Skeletal muscle cell (primary cell): ENCODE data around the gene LRRC25.
"Not testable (repeated sequence)": the region's sequence is repeated elsewhere in the genome, so short reads cannot be mapped to it uniquely, and the experiment has no call there.

Experiments used
- DNase-seq: peaks from one replicate; pipeline ENCODE4 v3.0.0-alpha.2; 2010; ENCODE audit warnings: low read depth
- H3K4me3 ChIP-seq: 2 replicates; pipeline ENCODE4 v1.5.1; 2011; ENCODE audit warnings: low read depth, mild to moderate bottlenecking, control low read depth, low read length, moderate library complexity

LRRC25 gene

DNA sequence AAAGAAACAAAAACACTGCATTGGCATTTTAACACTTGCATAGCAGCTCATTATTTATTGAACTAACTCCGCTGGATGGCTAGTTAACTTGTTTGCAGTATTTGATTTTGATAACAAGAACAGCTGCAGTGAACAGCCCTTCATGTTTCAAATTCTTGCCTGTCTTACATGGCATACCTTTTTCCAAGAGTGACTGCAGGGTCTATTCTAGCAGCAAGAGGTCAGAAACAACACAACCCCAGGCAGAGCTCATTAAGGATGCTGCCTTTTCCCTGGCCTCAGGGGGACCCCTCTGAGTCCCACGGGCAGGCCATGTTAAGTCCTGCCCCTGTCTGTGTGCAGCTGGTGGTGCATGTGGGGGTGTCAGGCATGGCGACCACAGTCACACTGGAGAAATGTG, 40.4 kb downstream of the LRRC25 start:
- DNase-seq, result no peak
- H3K4me3 ChIP-seq, result no peak overlapping the region

DNA sequence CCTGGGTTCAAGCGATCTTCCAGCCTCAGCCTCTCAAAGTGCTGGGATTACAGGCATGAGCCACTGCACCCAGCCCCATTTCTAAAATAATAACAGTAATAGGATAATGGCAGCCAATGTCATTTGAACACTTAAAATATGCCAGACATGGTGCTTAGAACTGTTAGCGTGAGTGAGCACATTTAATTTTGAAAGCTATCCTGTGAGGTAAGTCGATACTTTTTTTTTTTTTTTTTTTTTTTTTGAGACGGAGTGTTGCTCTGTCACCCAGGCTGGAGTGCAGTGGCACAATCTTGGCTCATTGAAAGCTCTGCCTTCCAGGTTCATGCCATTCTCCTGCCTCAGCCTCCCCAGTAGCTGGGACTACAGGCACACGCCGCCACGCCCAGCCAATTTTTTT, 42.7 kb downstream of the LRRC25 start:
- not testable (repeated sequence) for DNase-seq, H3K4me3 ChIP-seq

DNA sequence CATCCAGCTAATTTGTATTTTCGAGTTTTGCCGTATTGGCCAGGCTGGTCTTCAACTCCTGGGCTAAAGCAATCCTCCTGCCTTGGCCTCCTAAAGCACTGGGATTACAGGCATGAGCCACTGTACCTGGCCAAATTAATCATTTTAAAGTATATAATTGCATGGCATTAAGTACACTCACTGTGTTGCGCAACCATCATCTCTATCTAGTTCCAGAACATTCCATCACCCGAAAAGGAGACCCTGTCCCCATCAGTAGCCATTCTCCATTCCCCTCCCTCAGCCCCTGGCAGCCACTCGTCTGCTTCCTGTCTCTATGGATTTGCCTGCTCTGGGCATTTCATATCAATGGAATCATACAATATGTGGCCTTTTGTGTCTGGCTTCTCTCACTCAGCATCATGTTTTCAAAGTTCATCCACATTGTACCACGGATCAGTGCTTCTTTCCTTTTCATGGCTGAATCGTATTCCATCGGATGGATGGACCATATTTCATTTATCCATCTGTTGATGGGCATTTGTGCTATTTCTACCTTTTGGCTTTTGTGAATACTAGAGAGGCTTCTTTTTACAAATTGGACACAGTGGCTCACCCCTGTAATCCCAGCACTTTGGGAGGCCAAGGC, 43.9 kb downstream of the LRRC25 start:
- DNase-seq, result no peak
- H3K4me3 ChIP-seq, result no peak overlapping the region

DNA sequence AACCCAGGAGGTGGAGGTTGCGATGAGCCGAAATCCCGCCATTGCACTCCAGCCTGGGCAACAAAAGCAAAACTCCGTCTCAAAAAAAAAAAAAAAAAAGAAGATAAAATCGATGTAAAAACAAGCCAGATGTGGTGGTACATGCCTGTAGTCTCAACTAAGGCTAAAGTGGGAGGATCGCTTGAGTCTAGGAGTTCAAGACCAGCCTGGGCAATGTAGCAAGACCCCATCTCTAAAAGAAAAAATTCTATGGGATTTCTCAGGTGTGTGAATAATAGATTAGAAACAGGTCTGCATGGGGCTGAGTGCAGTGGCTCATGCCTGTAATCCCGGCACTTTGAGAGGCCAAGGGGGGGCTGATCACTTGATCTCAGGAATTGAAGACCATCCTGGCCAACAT, 45.9 kb downstream of the LRRC25 start:
- no peak overlapping the region for H3K4me3 ChIP-seq
- no peak for DNase-seq

DNA sequence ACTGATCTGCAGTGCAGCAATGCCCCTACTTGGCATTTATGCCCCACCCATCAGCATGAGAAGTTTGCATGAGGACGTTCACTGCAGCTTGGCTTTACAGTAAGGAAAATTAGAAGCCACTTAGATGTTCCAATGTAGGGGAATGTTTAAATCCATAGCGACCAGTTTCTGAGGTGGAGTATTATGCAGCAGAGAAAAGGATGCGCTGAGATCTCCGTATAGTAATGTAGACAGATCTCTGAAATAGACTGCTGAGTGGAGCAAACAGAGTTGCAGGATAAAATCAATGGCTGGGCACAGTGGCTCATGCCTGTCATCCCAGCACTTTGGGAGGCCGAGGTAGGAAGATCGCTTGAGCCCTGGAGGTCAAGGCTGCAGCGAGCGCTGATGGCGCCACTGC, 46.9 kb downstream of the LRRC25 start:
- DNase-seq, result no peak
- no peak overlapping the region for H3K4me3 ChIP-seq

DNA sequence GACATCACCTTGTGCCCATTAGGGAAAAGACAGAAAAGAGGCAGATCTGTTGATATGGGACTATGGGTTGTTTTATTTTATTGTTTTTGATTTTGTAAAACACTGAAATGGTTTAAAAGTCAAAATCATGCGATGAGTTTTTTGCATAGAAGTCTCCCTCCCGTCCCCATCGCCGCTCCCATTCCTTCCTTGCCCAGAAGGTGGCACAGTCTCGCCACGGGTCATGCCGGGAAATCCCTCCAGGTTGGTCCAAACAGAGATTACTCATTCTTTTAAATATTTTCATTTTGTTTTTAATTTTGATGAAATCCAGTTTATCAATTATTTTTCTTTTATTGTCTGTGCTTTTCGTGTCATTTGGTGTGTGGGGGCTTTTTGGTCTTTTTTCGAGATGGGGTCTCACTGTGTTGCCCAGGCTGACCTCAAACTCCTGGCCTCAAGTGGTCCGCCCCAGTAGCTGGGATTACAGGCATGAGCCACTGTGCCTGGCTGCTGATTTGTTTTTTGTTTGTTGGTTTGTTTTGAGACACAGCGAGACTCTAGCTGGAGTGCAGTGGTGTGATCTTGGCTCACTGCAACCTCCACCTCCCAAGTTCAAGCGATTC, 47.8 kb downstream of the LRRC25 start:
- H3K4me3 ChIP-seq, result no peak overlapping the region
- DNase-seq, result no peak

DNA sequence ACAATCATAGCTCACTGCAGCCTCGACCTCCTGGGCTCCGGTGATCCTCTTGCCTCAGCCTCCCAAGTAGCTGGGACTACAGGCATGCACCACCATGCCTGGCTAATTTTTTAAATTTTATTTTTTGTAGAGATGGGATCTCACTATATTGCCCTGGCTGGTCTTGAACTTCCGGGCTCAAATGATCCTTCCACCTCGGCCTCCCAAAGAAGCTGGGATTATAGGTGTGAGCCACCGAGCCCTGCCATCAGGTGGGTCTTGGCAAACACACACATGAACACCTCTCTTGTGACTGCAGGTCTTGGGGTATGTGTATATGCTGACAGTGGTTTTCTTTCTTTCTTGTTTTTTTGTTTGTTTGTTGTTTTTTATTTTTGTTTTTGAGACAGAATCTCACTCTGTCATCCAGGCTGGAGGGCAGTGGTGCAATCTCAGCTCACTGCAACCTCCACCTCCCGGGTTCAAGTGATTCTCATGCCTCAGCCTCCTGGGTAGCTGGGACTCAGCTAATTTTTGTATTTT, 48.5 kb downstream of the LRRC25 start:
- not testable (repeated sequence) for DNase-seq, H3K4me3 ChIP-seq

DNA sequence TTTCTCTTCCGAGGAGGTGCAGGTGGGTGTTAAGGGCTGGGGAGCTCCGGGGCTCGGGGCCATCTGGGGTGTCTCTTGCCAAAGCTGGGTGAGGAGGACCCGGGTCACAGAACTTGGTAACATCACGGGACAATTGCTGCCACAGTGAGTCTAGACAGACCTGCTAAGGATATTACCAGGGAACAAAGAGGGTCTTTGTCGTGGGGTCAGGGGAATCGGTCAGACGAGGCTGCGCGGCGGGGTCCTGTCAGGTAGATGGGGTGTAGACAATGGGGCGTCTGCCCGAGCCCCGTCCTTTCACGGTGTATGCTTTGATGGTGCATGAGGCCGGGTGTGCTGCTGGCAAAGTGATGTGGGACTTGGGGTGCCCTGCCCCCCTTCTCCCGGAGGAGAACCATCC, 49.3 kb downstream of the LRRC25 start:
- DNase-seq, result no peak
- H3K4me3 ChIP-seq, result no peak overlapping the region

DNA sequence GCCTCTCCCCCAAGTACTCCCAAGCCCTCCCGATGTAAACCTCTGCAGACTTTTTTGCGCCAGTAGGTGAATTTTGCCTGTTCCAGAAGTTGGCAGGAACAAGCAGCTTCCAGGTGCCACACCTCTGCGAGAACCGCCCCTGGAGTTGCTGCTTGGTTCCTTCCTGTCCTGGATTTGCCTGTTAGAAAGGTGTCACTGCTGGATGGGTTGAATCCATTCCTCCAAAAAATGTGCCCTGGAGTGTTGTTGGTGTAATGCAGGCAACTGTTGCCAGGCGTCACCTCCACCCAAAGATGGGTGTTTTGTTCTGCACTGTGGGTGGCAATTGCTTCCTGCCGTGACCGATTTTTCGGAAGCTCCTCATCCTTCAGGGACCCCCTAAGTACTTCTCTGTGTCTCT, 51.3 kb downstream of the LRRC25 start:
- DNase-seq, result no peak
- H3K4me3 ChIP-seq, result no peak overlapping the region

DNA sequence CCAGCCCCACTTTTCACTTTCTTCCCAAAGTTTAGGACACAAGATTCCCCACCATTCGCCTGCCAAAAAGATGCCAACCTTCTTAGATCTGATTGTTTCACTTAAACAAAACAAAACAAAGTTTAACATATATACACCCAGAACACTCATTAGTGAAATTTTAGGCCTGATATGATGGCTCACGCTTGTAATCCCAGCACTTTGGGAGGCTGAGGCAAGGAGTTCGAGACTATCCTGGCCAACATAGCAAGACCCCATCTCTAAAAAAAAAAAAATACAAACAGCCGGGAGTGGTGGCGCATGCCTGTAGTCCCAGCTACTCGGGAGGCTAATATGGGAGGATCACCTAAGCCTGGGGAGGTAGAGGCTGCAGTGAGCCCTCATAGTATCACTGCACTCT, 52.1 kb downstream of the LRRC25 start:
- no peak for DNase-seq
- H3K4me3 ChIP-seq, result no peak overlapping the region

DNA sequence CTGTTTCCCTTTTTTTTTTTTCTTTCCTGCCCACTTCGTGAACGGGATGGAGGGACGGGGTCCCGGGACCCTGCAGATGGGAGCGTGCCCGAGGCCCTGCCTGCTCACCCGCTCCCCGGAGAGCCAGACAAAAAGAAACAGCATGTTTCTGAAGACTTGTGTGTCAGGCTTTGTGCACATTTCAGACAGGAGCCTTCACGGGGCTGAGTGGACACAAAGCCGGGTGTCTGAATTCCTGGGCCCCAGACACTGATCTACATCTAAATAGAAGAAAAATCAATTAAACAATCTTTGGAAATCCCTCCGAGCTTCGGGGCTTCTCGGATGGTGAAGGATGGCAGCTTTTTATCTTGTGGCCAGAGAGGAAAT, 52.9 kb downstream of the LRRC25 start:
- no peak overlapping the region for H3K4me3 ChIP-seq
- no peak for DNase-seq

DNA sequence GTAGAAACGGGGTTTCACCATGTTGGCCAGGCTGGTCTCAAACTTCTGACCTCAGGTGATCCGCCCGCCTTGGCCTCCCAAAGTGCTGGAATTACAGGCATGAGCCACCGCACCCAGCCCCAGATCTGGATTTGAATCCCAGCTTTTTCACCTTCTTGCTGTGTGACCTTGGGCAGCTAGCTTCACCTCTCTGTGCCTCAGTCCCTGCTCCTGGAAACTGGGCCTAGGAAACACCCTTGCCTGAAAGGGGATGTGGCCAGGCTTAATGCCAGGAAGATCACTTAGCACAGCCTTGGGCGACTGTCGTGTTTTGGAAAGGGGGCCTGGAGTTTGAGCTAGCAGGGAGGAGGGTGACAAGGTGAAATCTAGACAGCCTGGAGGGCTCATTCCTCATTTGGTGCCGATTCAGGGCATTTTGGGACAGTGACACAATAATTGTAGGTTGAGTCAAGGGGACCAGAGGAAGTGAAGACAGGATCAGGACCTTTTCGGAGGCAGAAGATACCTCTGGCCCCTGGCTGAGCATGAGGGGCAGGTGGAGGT, 55.3 kb downstream of the LRRC25 start:
- no peak for DNase-seq
- H3K4me3 ChIP-seq, result no peak overlapping the region
